Measurements from ENCODE around the gene SRP9.

SRP9 gene

GRCh38 chr1:225737866-225738265 is 39.8 kb upstream of the SRP9 start:
- no peak for TF ChIP-seq CTCF (IDR thresholded peaks at IDR 0.05; ENCODE audit: low read depth, low read length)
- DNase-seq (ENCODE audit: extremely low read depth, low read depth): no peak

DNA sequence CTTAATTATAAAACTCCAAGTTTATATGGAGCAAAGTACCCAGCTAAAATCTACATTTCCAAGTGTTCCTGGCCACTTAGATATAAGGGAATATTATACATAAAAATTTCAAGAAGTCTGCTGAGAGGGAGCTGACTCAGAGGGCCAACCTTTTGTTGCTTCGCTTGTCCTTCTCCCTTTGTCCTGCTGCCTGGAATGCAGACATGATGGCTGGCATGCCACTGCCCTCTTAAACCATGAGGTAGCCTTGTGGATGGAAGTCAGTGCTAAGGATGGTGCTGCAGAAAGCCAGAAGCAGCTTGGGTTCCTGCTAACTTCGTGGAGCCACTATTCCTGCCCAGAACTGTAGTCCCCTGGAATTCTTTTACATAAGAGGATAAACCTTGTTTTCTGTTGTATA is 38.9 kb upstream of the SRP9 start:
- no peak for DNase-seq (ENCODE audit: extremely low read depth, low read depth)
- TF ChIP-seq CTCF (IDR thresholded peaks at IDR 0.05; ENCODE audit: low read depth, low read length): no peak

DNA sequence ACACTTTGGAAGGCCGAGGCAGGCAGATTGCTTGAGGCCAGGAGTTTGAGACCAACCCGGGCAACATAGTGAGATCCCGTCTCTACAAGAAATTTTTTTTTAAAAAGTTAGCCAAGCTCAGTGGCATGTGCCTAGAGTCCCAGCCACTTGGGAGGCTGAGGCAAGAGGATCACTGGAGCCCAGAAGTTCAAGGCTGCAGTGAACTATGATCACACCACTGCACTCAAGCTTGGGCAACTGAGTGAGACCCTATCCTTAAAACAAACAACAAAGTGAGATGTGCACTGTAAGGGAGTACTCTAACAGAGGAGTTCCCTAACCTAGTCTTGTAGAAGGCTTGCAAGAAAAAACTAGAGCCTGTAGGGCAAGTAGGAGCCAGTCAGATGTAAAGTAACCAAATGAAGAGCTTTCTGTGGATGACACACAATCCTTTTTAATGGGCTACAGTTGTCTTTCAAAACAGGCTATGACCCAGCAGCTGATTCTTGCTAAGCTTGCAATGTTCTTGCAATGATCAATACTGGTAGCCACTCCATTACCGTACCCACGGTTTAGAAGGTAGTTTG is 38.0 kb upstream of the SRP9 start:
- TF ChIP-seq CTCF (IDR thresholded peaks at IDR 0.05; ENCODE audit: low read depth, low read length): no peak
- DNase-seq (ENCODE audit: extremely low read depth, low read depth): no peak

DNA sequence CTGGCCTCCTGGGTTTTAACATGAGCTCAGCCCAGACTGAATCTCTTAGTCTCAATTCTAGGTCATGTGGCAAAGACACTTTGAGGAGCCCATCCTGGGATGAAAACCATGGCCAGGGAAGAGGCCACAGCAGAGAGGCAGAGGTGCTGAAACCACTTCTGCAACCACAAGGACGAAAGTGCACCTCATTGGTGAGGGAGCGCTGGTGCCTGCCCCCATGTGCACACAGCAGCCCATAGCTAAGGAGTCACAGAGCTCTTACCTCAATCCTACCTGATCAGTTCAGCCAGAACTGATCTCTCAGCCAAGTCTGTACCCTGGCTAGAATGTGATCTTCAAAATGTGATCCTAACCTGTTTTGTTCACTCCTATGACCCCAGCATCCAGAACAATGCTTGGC is 32.9 kb upstream of the SRP9 start:
- DNase-seq (ENCODE audit: extremely low read depth, low read depth): no peak

GRCh38 chr1:225745273-225745672 is 32.4 kb upstream of the SRP9 start:
- no peak for TF ChIP-seq CTCF (IDR thresholded peaks at IDR 0.05; ENCODE audit: low read depth, low read length)
- no peak for DNase-seq (ENCODE audit: extremely low read depth, low read depth)

More for the DNA sequence above, 32.9 kb upstream of the SRP9 start:
- no peak for TF ChIP-seq CTCF (IDR thresholded peaks at IDR 0.05; ENCODE audit: low read depth, low read length)

DNA sequence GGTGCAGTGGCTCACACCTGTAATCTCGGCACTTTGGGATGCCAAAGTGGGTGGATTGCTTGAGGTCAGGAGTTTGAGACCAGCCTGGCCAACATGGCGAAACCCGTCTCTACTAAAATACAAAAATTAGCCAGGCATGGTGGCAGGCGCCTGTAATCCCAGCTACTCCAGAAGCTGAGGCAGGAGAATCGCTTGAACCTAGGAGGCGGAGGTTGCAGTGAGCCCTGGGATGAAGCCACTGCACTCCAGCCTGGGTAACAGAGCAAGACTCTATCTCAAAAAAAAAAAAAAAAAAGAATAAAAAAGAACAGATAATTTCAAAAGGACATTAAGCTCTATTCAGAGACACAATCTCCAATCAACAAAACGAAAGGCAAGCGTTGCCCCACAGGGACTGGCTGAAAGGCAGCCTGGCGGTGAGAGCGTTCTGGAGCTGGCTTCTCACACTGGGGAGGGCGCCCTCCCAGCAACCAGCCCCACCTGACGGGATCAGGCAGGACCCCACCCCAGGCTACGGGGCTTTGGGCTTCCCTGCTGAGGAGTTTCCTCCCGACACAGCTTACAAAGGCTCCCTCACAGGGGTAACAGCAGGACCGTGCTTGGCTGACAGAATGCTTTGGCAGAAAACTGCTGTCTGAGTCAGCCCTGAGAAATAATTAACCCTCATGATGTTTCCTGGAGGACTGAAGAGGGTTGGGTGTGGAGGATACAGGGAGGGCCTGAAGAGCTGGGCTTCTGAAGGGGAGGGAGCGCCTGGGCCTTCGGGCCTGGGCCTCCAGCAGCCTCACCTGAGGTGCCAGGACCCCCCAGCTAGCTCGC is 31.1 kb upstream of the SRP9 start:
- DNase-seq (ENCODE audit: extremely low read depth, low read depth): no peak
- peak; percentile 21 for TF ChIP-seq CTCF (IDR thresholded peaks at IDR 0.05; ENCODE audit: low read depth, low read length)

- no peak for TF ChIP-seq CTCF (IDR thresholded peaks at IDR 0.05; ENCODE audit: low read depth, low read length)
- no peak for DNase-seq (ENCODE audit: extremely low read depth, low read depth)
Observed at GRCh38 chr1:225747566-225747965, 30.1 kb upstream of the SRP9 start.
